Stomach (tissue), 4 donors: ENCODE results near the gene CPB2.

ENCODE experiments used
- EP300 ChIP-seq: sonication (generic); formaldehyde crosslinking; IDR thresholded peaks from one replicate; pipeline ENCODE4 v1.6.1; 2017; ENCODE audit warnings: antibody characterized with exemption
- TF ChIP-seq, protein P1 (sequence below), 7 experiments: fragments of 450-650 bp in 4 of 7; fragments of 200-600 bp in 3 of 7; sonication (generic) in 3 of 7; IDR thresholded peaks; one replicate each; pipeline ENCODE4 v1.5.1; 2016 to 2019; ENCODE audit warnings: antibody characterized with exemption in 7 of 7, control low read depth in 2 of 7, mild to moderate bottlenecking in 1 of 7

DNA sequence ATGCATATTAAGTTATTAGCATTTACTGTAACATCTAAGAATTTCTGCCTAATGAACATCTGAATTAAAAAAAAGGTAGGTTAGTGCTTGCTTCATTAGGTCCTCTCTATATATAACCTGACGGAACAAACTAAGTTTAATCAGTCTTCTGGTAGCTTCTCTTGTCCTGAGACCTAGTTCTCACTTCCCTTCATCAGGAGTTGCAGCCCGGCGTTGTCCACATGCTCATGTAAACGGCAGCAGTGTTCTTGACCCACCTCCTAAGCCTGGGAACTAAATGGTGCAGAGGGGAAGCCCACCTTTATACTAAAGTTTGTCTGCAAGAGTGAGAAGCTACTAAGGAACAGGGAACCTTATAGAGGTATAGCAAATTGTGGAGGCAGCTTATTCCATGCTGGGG lies 31.9 kb upstream of the CPB2 start:
- TF ChIP-seq, protein P1, sequence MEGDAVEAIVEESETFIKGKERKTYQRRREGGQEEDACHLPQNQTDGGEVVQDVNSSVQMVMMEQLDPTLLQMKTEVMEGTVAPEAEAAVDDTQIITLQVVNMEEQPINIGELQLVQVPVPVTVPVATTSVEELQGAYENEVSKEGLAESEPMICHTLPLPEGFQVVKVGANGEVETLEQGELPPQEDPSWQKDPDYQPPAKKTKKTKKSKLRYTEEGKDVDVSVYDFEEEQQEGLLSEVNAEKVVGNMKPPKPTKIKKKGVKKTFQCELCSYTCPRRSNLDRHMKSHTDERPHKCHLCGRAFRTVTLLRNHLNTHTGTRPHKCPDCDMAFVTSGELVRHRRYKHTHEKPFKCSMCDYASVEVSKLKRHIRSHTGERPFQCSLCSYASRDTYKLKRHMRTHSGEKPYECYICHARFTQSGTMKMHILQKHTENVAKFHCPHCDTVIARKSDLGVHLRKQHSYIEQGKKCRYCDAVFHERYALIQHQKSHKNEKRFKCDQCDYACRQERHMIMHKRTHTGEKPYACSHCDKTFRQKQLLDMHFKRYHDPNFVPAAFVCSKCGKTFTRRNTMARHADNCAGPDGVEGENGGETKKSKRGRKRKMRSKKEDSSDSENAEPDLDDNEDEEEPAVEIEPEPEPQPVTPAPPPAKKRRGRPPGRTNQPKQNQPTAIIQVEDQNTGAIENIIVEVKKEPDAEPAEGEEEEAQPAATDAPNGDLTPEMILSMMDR (IDR thresholded peaks at IDR 0.05): no peak
- no peak for TF ChIP-seq EP300
